Endodermal cell (in vitro differentiated cells): ENCODE results near the gene BUB3. TPM values are rescaled to one million over a fixed set of nuclear protein-coding genes. Genes with fewer than 3 reads are reported as not detected.

Source experiments
- DNase-seq: peaks from one replicate; pipeline ENCODE4 v3.0.0-alpha.2; 2017
- H3K27ac ChIP-seq: 2 replicates; pipeline ENCODE4 v1.5.1; 2013; ENCODE audit warnings: mild to moderate bottlenecking, low read depth, low read length, moderate library complexity
- H3K27me3 ChIP-seq: 2 replicates; pipeline ENCODE4 v1.6.1; 2013; ENCODE audit warnings: mild to moderate bottlenecking, low read length, moderate library complexity; ENCODE audit not compliant: insufficient read depth, control insufficient read depth, poor library complexity, severe bottlenecking
- H3K36me3 ChIP-seq: 2 replicates; pipeline ENCODE4 v1.7.0; 2013; ENCODE audit warnings: mild to moderate bottlenecking, low read length, moderate library complexity; ENCODE audit not compliant: control insufficient read depth, insufficient read depth
- H3K4me1 ChIP-seq: one replicate; pipeline ENCODE4 v1.7.0; 2013; ENCODE audit warnings: low read length; ENCODE audit not compliant: control insufficient read depth, insufficient read depth
- H3K4me3 ChIP-seq: 2 replicates; pipeline ENCODE4 v1.5.1; 2013; ENCODE audit warnings: mild to moderate bottlenecking, low read length, moderate library complexity
- H3K9ac ChIP-seq: 2 replicates; pipeline ENCODE4 v1.6.1; 2013; ENCODE audit warnings: mild to moderate bottlenecking, low read length, moderate library complexity; ENCODE audit not compliant: poor library complexity, severe bottlenecking; ENCODE audit errors: extremely low read depth
- H3K9me3 ChIP-seq: 2 replicates; pipeline ENCODE4 v1.6.1; 2013; ENCODE audit warnings: mild to moderate bottlenecking, low read length, moderate library complexity; ENCODE audit not compliant: control insufficient read depth
- H3K27ac Mint-ChIP-seq: 2 replicates; pipeline ENCODE4 v1.8.0; 2020; ENCODE audit warnings: mixed read lengths
- H3K27me3 Mint-ChIP-seq: 2 replicates; pipeline ENCODE4 v1.8.0; 2021; ENCODE audit warnings: mild to moderate bottlenecking, mixed read lengths; ENCODE audit not compliant: insufficient read depth
- H3K36me3 Mint-ChIP-seq: 2 replicates; pipeline ENCODE4 v1.8.0; 2020; ENCODE audit warnings: low read depth, mixed read lengths
- H3K4me1 Mint-ChIP-seq: 2 replicates; pipeline ENCODE4 v1.8.0; 2020; ENCODE audit warnings: mixed read lengths
- H3K4me3 Mint-ChIP-seq: 2 replicates; pipeline ENCODE4 v1.8.0; 2020; ENCODE audit warnings: mild to moderate bottlenecking, moderate library complexity, mixed read lengths
- H3K9me3 Mint-ChIP-seq: 2 replicates; pipeline ENCODE4 v1.8.0; 2020; ENCODE audit warnings: mild to moderate bottlenecking, mixed read lengths
- CTCF ChIP-seq: fragments of 200-600 bp; sonication (generic); conservative IDR thresholded peaks from 2 replicates; pipeline ENCODE4 v1.5.0; 2021; ENCODE audit warnings: antibody characterized with exemption, mild to moderate bottlenecking
- WGBS, 2 experiments: methylation state at CpG; one replicate each; pipeline versions ENCODE4 v1.1.5 to v1.1.7; 2013; ENCODE audit warnings: missing lambda C conversion rate in 2 of 2, mixed read lengths in 1 of 2; ENCODE audit not compliant: insufficient coverage in 1 of 2, insufficient read length in 1 of 2; 5-methylcytosine and 5-hydroxymethylcytosine counted together
- total RNA-seq, 2 donors: library from RNA; stranded (reverse); fragmentation: NEBNext Ultra II Directional in 1 of 2; extraction: Animal tissue kit (Norgen Biotek cat#: 25700) in 1 of 2; gene quantifications; 2 replicates in 1 of 2; 3 replicates in 1 of 2; pipeline ENCODE4 v1.2.1, GENCODE V29; 2021

BUB3 gene
- total RNA-seq, 2 donors from 2014 or later = 113 to 130 TPM

- H3K4me3 Mint-ChIP-seq = no peak overlapping the region
- peak; percentile 64 for DNase-seq
- TF ChIP-seq CTCF = no peak
- Histone ChIP-seq H3K4me3 (no peak overlapping the region), H3K27ac (no peak overlapping the region), H3K9me3 (no peaks in the 10 kb centered on the region), H3K27me3 (peaks cover 100% of the 10 kb centered on the region), H3K36me3 (no peaks in the 10 kb centered on the region), H3K4me1 (peaks cover 2% of the 10 kb centered on the region), H3K9ac (no peak overlapping the region)
- WGBS, 2 experiments = 2 to 3% methylated on average over 50 to 59 of the region's 59 CpGs
- H3K36me3 Mint-ChIP-seq = no peaks in the 10 kb centered on the region
- H3K27ac Mint-ChIP-seq = no peak overlapping the region
- H3K4me1 Mint-ChIP-seq = peaks cover 19% of the 10 kb centered on the region
- H3K27me3 Mint-ChIP-seq = peaks cover 98% of the 10 kb centered on the region
- H3K9me3 Mint-ChIP-seq = no peaks in the 10 kb centered on the region
These were observed 7.9 kb upstream of the BUB3 start for GRCh38 chr10:123146013-123146893.

- TF ChIP-seq CTCF = no peak
- Mint-ChIP-seq H3K4me3 (no peak overlapping the region), H3K27me3 (peaks cover 98% of the 10 kb centered on the region), H3K27ac (no peak overlapping the region), H3K36me3 (no peaks in the 10 kb centered on the region), H3K4me1 (peaks cover 24% of the 10 kb centered on the region), H3K9me3 (no peaks in the 10 kb centered on the region)
- H3K4me1 ChIP-seq = peaks cover 3% of the 10 kb centered on the region
- no peak overlapping the region for H3K27ac ChIP-seq
- H3K36me3 ChIP-seq = no peaks in the 10 kb centered on the region
- WGBS, 2 experiments = 4 to 13% methylated on average over 16 to 19 of the region's 24 CpGs
- no peak overlapping the region for H3K4me3 ChIP-seq
- H3K9ac ChIP-seq = no peak overlapping the region
- DNase-seq = no peak
- H3K9me3 ChIP-seq = no peaks in the 10 kb centered on the region
- peaks cover 100% of the 10 kb centered on the region for H3K27me3 ChIP-seq
These were observed 7.1 kb upstream of the BUB3 start for GRCh38 chr10:123146894-123147634.

- H3K27me3 Mint-ChIP-seq = peaks cover 98% of the 10 kb centered on the region
- no peak within 1 kb of the TSS for H3K27ac Mint-ChIP-seq
- peak; percentile 25 for TF ChIP-seq CTCF
- H3K27ac ChIP-seq = no peak within 1 kb of the TSS
- H3K9me3 ChIP-seq = no peaks in the 10 kb centered on the region
- peaks cover 24% of the 10 kb centered on the region for H3K4me1 Mint-ChIP-seq
- no peak within 1 kb of the TSS for H3K9ac ChIP-seq
- no peaks in the 10 kb centered on the region for H3K9me3 Mint-ChIP-seq
- WGBS, 2 experiments = 1% methylated on average over 10 to 63 of the region's 64 CpGs
- peaks cover 3% of the 10 kb centered on the region for H3K4me1 ChIP-seq
- peak within 1 kb of the TSS; percentile 59 for H3K4me3 Mint-ChIP-seq
- no peak within 1 kb of the TSS for H3K4me3 ChIP-seq
- peaks cover 100% of the 10 kb centered on the region for H3K27me3 ChIP-seq
- no peaks in the 10 kb centered on the region for H3K36me3 Mint-ChIP-seq
- no peaks in the 10 kb centered on the region for H3K36me3 ChIP-seq
- DNase-seq = peak; percentile 89
These were observed 6.4 kb upstream of the BUB3 start, which contains the start of gene HMX2 for GRCh38 chr10:123147635-123148413. HMX2 (plus strand) TSS chr10:123148136; CDS start chr10:123148379, 243 bp downstream.
